Keratinocyte (primary cell): Measurements from ENCODE around the gene SPDYE4. TPM values are rescaled to one million over a fixed set of nuclear protein-coding genes. Genes with fewer than 3 reads are reported as not detected.

Source experiments
- DNase-seq: peaks from one replicate; pipeline ENCODE4 v3.0.0-alpha.2; 2011; ENCODE audit warnings: low read depth, missing footprints, low spot score
- FAIRE-seq: peaks from 2 replicates; lab custom pipeline; 2011; peaks lifted over from hg19 to GRCh38; lab: Jason Lieb, UNC
- H2AFZ ChIP-seq: 2 replicates; pipeline ENCODE4 v1.6.0; 2012; ENCODE audit warnings: low read length, control low read depth, inconsistent platforms; ENCODE audit not compliant: control insufficient read depth
- H3K27ac ChIP-seq: 2 replicates; pipeline ENCODE4 v1.5.1; 2011; ENCODE audit warnings: low read length; ENCODE audit not compliant: control insufficient read depth, insufficient read depth
- H3K27me3 ChIP-seq: 3 replicates; pipeline ENCODE4 v1.6.0; 2011; ENCODE audit warnings: low read length; ENCODE audit not compliant: control insufficient read depth, insufficient read depth; ENCODE audit errors: extremely low read depth
- H3K36me3 ChIP-seq, 2 experiments: 2 replicates in 1 of 2; 3 replicates in 1 of 2; pipeline ENCODE4 v1.5.1; 2011; ENCODE audit warnings: low read length in 2 of 2, mild to moderate bottlenecking in 1 of 2; ENCODE audit not compliant: control insufficient read depth in 2 of 2, insufficient read depth in 2 of 2; ENCODE audit errors: extremely low read depth in 1 of 2
- H3K4me1 ChIP-seq: 3 replicates; pipeline ENCODE4 v1.5.1; 2011; ENCODE audit warnings: low read length; ENCODE audit not compliant: control insufficient read depth, insufficient read depth; ENCODE audit errors: extremely low read depth
- H3K4me2 ChIP-seq: 3 replicates; pipeline ENCODE4 v1.6.0; 2011; ENCODE audit warnings: low read depth, low read length; ENCODE audit not compliant: control insufficient read depth, insufficient read depth; ENCODE audit errors: extremely low read depth
- H3K4me3 ChIP-seq, 3 experiments: fragments of 200-600 bp in 1 of 3; sonication (generic) in 1 of 3; 2 replicates in 2 of 3; 3 replicates in 1 of 3; pipeline ENCODE4 v1.5.1; 2011 to 2016; ENCODE audit warnings: low read length in 3 of 3, mild to moderate bottlenecking in 3 of 3, control low read depth in 2 of 3, inconsistent platforms in 1 of 3, low read depth in 1 of 3, mixed read lengths in 1 of 3, mixed run types in 1 of 3, moderate library complexity in 1 of 3; ENCODE audit not compliant: control insufficient read depth in 2 of 3, insufficient read depth in 2 of 3; ENCODE audit errors: extremely low read depth in 1 of 3
- H3K79me2 ChIP-seq: 2 replicates; pipeline ENCODE4 v1.6.0; 2012; ENCODE audit warnings: low read length; ENCODE audit not compliant: control insufficient read depth, insufficient read depth
- H3K9ac ChIP-seq: 3 replicates; pipeline ENCODE4 v1.6.0; 2011; ENCODE audit warnings: low read length; ENCODE audit not compliant: control insufficient read depth, insufficient read depth; ENCODE audit errors: extremely low read depth
- H3K9me1 ChIP-seq: 3 replicates; pipeline ENCODE4 v1.6.0; 2011; ENCODE audit warnings: low read length; ENCODE audit not compliant: control insufficient read depth, insufficient read depth; ENCODE audit errors: extremely low read depth
- H3K9me3 ChIP-seq: 2 replicates; pipeline ENCODE4 v1.5.1; 2012; ENCODE audit warnings: low read depth, low read length; ENCODE audit not compliant: control insufficient read depth
- H4K20me1 ChIP-seq: 3 replicates; pipeline ENCODE4 v1.6.0; 2011; ENCODE audit warnings: low read length; ENCODE audit not compliant: control insufficient read depth, insufficient read depth; ENCODE audit errors: extremely low read depth
- CTCF ChIP-seq, 3 experiments: IDR thresholded peaks in 1 of 3; conservative IDR thresholded peaks in 1 of 3; optimal IDR thresholded peaks in 1 of 3; 2 replicates in 2 of 3; 3 replicates in 1 of 3; pipeline versions ENCODE3 to v1.5.1; 2011; ENCODE audit warnings: low read length in 3 of 3, mild to moderate bottlenecking in 3 of 3, moderate library complexity in 2 of 3, control low read depth in 1 of 3, inconsistent platforms in 1 of 3; ENCODE audit not compliant: insufficient read depth in 2 of 3; ENCODE audit errors: extremely low read depth in 1 of 3
- EZH2 ChIP-seq: IDR thresholded peaks from one replicate; pipeline ENCODE4 v1.6.1; 2012; ENCODE audit warnings: inconsistent platforms, mild to moderate bottlenecking, low read length, moderate library complexity
- dilution Hi-C: fragments of 300-500 bp; cut with MboI; formaldehyde crosslinking; loops from one replicate; pipeline ENCODE4 v1.7.0; 2020; ENCODE audit warnings: low sequenced_read_pairs; ENCODE audit not compliant: extremely low pct_ligation_motif_present
- polyA plus RNA-seq, 5 experiments: library from polyadenylated mRNA; depleted of rRNA in 3 of 5; stranded (reverse) in 3 of 5; stranded (forward) in 1 of 5; unstranded in 1 of 5; fragments of >200 nt; gene quantifications; 1 replicate in 1 of 5; 2 replicates in 3 of 5; 3 replicates in 1 of 5; pipeline versions ENCODE4 v1.2.1 to v1.2.3, GENCODE V29; 2011 to 2012; ENCODE audit warnings: missing spikeins in 2 of 5, low read depth in 1 of 5, low replicate concordance in 1 of 5

Gene SPDYE4
- polyA plus RNA-seq, 1 donor (not counting 4 experiments of a cell fraction or from before 2014, with no cell fraction given), result not detected

DNA sequence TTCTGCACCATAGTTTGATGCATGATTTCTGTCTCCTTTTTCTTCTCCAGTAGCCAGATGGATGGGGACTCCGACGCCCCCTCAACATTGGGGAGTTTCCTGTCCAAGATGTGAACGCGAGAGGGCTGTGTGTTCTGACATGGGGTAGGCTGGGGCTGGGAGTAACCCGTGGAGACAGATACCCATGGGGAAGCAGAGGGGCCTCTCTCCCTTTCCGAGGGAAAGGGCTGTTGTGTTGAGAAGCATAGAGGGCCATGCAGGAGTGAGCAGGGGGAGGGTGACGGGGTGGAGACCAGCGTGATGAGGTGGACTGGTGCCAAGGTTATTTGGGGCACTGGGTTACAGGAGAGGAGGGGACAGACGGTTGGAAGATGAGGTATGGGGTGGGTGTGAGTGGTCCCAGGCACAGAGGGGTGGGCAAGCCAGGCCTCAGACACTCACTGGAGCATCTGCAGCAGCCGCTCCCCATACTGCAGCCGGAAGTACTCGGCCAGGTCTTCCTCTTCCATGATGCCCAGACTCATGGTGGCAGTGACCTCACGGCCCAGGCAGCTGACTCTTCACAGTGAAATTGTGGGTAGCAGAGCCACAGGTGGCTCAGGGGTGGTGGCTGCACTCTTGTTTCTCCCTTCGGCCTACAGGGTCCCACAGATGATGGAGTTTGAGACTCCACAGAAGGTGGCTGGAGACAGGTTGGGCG lies 14.1 kb downstream of the SPDYE4 start:
- Histone ChIP-seq H3K27ac (no peak overlapping the region), H3K4me2 (no peak overlapping the region), H3K4me3 (no peak overlapping the region), H3K4me1 (peaks cover 5% of the 10 kb centered on the region), H3K9me3 (no peaks in the 10 kb centered on the region), H3K9me1 (no peaks in the 10 kb centered on the region), H3K27me3 (peaks cover 10% of the 10 kb centered on the region), H3K9ac (no peak overlapping the region), H2AFZ (no peak overlapping the region), H3K36me3 (no peaks in the 10 kb centered on the region), H4K20me1 (no peaks in the 10 kb centered on the region), H3K79me2 (no peaks in the 10 kb centered on the region)
- TF ChIP-seq EZH2 (no peak), CTCF (optimal IDR thresholded peaks at IDR 0.05 in 1 of 3, IDR thresholded peaks at IDR 0.05 in 1 of 3, conservative IDR thresholded peaks at IDR 0.05 in 1 of 3; ENCODE audit: extremely low read depth in 1 of 3, insufficient read depth in 2 of 3, low read length in 3 of 3) (no peak)
- DNase-seq (no peak), FAIRE-seq (no peak)
- dilution Hi-C loops, result loop anchor here (25.0 kb wide), 1 partner anchor 107 kb away; the partner anchor contains the start of gene MYH10

DNA sequence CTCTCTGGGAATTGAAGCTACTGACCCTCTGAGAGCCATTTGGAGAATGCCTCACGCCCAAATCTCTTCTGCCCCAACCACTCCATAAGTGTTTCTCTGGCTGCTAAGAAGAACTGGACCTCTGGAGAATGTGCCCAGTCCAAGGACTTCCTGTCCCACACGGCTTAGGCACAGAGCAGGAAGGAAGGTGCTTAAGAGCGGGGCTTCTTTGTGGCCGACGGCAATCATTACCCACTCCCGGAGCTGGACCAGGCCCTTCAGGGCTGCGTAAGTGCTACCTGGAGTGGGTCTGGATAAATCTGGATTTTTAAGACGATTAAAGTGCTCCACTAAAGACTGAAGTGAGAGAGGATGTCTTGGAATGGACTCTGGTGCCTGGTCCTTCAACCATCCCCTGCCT lies 15.5 kb downstream of the SPDYE4 start:
- no peak for FAIRE-seq
- Histone ChIP-seq H3K79me2 (no peaks in the 10 kb centered on the region), H2AFZ (no peak overlapping the region), H3K9me1 (no peaks in the 10 kb centered on the region), H4K20me1 (no peaks in the 10 kb centered on the region), H3K4me1 (peaks cover 5% of the 10 kb centered on the region), H3K27ac (no peak overlapping the region), H3K36me3 (no peaks in the 10 kb centered on the region), H3K9me3 (no peaks in the 10 kb centered on the region), H3K4me2 (no peak overlapping the region), H3K9ac (no peak overlapping the region), H3K4me3 (no peak overlapping the region), H3K27me3 (peaks cover 10% of the 10 kb centered on the region)
- DNase-seq, result no peak
- dilution Hi-C loops, result loop anchor here (25.0 kb wide), 1 partner anchor 106 kb away; the partner anchor contains the start of gene MYH10
- TF ChIP-seq CTCF (optimal IDR thresholded peaks at IDR 0.05 in 1 of 3, IDR thresholded peaks at IDR 0.05 in 1 of 3, conservative IDR thresholded peaks at IDR 0.05 in 1 of 3; ENCODE audit: extremely low read depth in 1 of 3, insufficient read depth in 2 of 3, low read length in 3 of 3), result no peak
- TF ChIP-seq EZH2, result no peak
